ENCODE results near the gene EVI5. TPM values are rescaled to one million over a fixed set of nuclear protein-coding genes. Genes with fewer than 3 reads are reported as not detected.
A peak's percentile ranks its signal among the peaks of the same experiment; 100 is the strongest.

Gene EVI5
- total and polyA plus RNA-seq, 10 of the 15 experiments (the other 5 are each of a cell fraction or from before 2014, with no cell fraction given), result 0.27 to 6.8 (median 1.7) TPM

DNA sequence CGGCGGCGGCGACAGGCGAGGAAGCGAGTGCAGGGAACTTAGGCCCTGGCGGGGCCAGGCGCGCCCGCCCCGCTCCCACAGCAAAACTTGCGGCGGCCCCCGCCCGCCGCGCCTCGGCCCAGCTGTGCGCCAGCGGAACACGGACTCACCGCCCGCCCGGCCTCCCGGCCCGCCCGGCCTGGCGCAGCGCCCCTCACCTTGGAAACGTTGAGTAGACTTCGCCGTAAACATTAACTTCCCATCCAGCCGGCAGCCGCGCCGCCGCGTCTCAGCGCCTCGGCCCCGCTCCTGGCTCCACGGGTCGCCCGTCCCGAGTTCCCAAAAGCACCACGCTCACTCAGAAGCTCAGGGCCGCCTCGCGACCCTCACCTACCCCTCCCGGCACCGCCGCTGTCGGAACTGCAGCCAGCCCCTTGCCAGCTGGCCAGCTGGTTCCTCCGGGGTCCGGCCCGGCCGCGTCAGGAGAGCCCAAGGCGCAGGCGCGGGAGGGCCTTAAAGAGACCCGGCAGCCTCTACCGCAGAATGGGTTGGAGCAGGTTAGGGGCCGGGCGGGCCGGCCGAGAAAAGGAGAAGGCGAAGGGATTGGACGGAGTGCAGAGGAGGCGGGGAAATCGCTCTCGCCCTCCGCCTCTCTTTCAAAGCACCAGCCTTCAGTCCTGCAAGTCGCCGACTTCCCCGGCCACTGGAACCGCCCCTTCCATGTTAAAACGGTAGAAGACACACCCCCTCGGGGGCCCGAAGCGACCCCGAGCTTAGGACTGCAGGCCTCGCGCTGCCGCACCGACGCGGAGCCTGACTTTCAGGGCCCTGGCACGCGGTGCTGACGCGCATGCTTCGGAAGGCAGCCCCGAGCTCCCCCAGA, at the start of gene EVI5 (continued):
- no peak for TF ChIP-seq STAT3 (IDR thresholded peaks at IDR 0.05; ENCODE audit: low read depth, low read length)
- TF ChIP-seq TBL1XR1 (IDR thresholded peaks at IDR 0.05; ENCODE audit: low read depth, low read length), result no peak
- no peak for TF ChIP-seq SIN3A (IDR thresholded peaks at IDR 0.05; ENCODE audit: low read depth, low read length)
- peak; percentile 58 for TF ChIP-seq KLF5 (IDR thresholded peaks at IDR 0.05; ENCODE audit: partially characterized antibody)
- no peak for TF ChIP-seq SREBF2 (IDR thresholded peaks at IDR 0.05; ENCODE audit: low read length)
- TF ChIP-seq ZSCAN29 (IDR thresholded peaks at IDR 0.05), result no peak
- TF ChIP-seq MYC (IDR thresholded peaks at IDR 0.05; ENCODE audit: insufficient read depth, insufficient read length, insufficient replicate concordance, low read length, severe bottlenecking), result no peak
- TF ChIP-seq MYB (IDR thresholded peaks at IDR 0.05; ENCODE audit: borderline replicate concordance, low read depth, low read length), result no peak
- peak; percentile 61 for TF ChIP-seq DPF2 (IDR thresholded peaks at IDR 0.05)
- TF ChIP-seq SUPT20H (IDR thresholded peaks at IDR 0.05; ENCODE audit: borderline replicate concordance, control insufficient read depth, low read depth, low read length), result no peak
- TF ChIP-seq CEBPZ (IDR thresholded peaks at IDR 0.05; ENCODE audit: low read depth, low read length), result no peak
- TF ChIP-seq TCF3 (IDR thresholded peaks at IDR 0.05; ENCODE audit: borderline replicate concordance, insufficient read depth, low read depth, low read length), result 0 out of 2 replicates have a peak, but pooled peaks have one; percentile 0
- TF ChIP-seq HCFC1 (IDR thresholded peaks at IDR 0.05; ENCODE audit: low read length), result no peak
- TF ChIP-seq ZBTB40 (IDR thresholded peaks at IDR 0.05; ENCODE audit: borderline replicate concordance), result no peak
- TF ChIP-seq, protein P1, sequence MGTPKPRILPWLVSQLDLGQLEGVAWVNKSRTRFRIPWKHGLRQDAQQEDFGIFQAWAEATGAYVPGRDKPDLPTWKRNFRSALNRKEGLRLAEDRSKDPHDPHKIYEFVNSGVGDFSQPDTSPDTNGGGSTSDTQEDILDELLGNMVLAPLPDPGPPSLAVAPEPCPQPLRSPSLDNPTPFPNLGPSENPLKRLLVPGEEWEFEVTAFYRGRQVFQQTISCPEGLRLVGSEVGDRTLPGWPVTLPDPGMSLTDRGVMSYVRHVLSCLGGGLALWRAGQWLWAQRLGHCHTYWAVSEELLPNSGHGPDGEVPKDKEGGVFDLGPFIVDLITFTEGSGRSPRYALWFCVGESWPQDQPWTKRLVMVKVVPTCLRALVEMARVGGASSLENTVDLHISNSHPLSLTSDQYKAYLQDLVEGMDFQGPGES (IDR thresholded peaks at IDR 0.05), result no peak
- peak; percentile 68; the same call in 1 of the 2 replicates for TF ChIP-seq CREM (IDR thresholded peaks at IDR 0.05; ENCODE audit: low read depth)
- TF ChIP-seq USF2 (IDR thresholded peaks at IDR 0.05; ENCODE audit: borderline replicate concordance, low read depth, low read length), result no peak
- no peak for TF ChIP-seq ZNF217 (IDR thresholded peaks at IDR 0.05)
- TF ChIP-seq TCF12 (IDR thresholded peaks at IDR 0.05; ENCODE audit: low read depth, low read length), result 0 out of 2 replicates have a peak, but pooled peaks have one; percentile 15
- TF ChIP-seq GABPA (IDR thresholded peaks at IDR 0.05; ENCODE audit: low read depth), result no peak
